ENCODE measurements around the gene KCNA3.

DNA sequence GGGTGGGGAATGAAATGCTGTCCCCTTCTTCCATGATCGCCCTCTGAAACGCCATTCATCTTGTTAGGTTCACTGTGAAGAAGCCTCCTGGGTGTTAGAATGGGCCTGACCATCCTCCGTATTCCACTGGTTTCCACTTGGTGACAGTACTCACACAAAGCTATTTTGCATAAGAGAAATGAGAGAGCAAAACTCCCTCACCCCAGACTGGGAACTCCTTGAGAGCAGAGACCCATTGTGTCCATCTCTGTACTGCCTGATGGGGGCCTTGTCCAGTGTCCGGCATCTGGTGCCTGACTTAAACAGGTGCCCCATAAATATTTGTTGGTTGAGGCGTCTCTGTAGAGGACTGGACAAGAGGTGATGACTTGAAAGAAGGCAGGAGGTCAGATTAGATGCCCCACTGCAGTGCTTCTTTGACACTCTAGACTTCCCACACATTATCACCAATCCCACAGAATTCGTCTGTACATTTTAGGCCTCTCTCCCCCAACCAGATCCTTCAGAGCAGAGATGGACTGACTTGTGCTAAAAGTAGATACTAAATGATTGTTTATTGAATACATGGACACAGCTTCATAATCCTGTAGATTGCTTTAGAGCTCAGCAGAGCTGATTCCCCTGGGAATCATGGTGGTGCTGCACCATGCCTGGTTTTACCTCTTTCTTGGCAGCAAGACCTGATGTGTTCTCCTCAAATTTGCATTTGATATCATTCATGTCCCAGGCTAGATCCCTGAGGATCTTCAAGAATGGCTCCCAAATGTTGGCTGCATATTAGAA lies 46.2 kb downstream of the KCNA3 start:
- TF ChIP-seq CTCF (IDR thresholded peaks at IDR 0.05 in 8 of 11, conservative IDR thresholded peaks at IDR 0.05 in 3 of 11), result no peak
- TF ChIP-seq POLR2AphosphoS5 (IDR thresholded peaks at IDR 0.05), result no peak
- TF ChIP-seq POLR2A (IDR thresholded peaks at IDR 0.05), result no peak

Data from spleen (tissue), 7 donors.